ENCODE measurements around the gene CLIC5.

Gene CLIC5

GRCh38 chr6:45964300-45964699, 51.4 kb downstream of the CLIC5 start:
- no peak for DNase-seq (ENCODE audit: low spot score)

DNA sequence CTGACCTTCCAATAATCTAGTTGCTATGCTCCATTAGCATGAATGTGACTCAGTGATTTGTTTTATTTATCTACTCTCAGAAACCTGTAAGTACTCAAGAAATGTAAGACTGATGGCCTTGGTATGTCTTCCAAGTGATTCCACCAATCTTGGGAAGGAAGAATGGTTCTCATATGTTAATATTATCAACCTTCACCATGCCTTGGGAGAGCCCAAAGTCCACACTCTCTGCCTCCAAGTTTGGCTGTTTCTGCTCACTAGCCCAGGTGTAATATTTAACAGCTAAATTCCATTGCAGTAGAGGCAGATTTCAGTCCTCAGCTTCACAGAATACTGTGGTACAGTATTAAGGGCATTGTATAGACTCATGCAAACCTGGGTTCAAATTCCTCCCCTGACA, 51.8 kb downstream of the CLIC5 start:
- no peak for DNase-seq (ENCODE audit: low spot score)

DNA sequence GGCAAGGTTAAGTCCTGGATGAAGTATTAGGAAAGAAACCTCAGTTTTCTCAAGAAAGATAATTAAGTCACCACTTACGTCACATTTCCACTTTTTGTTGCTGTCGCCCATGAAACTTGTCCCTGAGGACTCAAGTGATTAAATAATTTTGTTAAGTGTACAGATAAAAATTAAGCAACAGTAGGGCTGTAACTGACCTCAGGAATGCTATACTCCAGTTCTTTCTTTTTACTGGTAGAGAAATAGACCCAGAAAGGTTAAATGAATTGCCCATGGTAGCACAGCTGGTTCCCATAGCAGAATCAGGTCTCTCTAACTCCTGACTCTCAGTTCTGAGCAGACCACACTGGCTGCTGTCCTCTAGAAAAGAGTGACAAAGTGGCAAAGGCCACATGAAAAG, 54.5 kb downstream of the CLIC5 start:
- no peak for DNase-seq (ENCODE audit: low spot score)

- no peak for DNase-seq (ENCODE audit: low spot score)
Observed at GRCh38 chr6:45959534-45960145, 56.0 kb downstream of the CLIC5 start.

- no peak for DNase-seq (ENCODE audit: low spot score)
Observed at GRCh38 chr6:45956663-45957062, 59.0 kb downstream of the CLIC5 start.

DNA sequence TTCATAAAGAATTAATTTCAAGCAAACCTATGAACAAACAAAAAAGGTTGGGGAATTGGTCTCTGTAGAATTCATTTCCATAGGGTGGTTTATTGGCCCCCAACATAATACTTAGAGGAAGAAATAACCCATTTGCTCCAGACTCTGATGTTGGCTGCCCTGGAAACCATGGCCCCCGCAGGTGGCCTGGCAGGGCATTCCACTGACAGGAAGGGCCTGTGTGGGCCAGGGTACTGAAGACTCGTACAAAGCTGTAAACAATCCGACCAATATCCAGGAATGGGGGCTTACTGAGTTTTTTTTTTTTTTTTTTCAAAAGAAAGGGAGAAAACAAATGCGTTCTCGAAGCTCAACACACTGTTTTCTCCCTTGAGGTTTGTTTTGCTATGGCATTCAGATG, 59.5 kb downstream of the CLIC5 start:
- no peak for DNase-seq (ENCODE audit: low spot score)

DNA sequence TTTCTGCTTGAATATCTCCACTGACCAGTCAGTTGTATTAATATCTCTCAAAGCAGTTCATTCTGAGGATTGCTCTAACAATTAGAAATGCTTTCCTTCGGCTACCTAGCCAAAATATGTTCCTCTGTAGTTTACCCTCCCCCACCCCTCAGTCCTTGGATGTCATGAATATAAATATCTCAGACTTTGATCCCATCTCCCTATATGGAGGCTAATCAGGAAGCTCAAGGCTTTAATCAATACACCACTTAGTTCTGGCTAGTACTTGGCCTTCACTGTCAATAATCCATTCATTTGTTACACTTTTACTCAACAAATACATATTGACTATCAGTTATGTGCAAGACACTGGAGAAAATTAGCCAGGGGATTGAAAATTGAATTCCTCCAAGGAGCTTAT, 60.1 kb downstream of the CLIC5 start:
- DNase-seq (ENCODE audit: low spot score) = no peak

DNA sequence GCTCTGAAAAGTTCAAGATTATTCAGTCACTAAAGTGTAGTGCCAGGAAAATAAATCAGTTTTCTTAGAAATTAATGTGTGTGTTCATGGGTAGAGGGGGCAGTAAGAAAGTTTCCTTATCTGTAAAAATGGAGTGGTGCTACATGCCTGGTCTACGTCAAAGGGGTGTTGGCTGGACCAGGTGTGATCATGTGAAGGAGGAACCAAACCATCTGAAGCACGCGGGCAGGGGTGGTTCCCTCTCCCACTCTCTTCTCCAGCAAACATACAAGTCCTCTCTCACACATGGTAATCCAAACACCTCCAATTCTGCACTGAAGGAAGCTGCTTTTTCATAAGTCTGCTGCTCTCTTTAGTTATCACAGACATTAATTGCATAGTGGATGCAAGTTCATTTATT, 63.1 kb downstream of the CLIC5 start:
- DNase-seq (ENCODE audit: low spot score) = no peak

- DNase-seq (ENCODE audit: low spot score) = no peak
Observed at GRCh38 chr6:45952168-45952529, 63.5 kb downstream of the CLIC5 start.

GRCh38 chr6:45951321-45952167, 64.1 kb downstream of the CLIC5 start:
- DNase-seq (ENCODE audit: low spot score) = no peak

DNA sequence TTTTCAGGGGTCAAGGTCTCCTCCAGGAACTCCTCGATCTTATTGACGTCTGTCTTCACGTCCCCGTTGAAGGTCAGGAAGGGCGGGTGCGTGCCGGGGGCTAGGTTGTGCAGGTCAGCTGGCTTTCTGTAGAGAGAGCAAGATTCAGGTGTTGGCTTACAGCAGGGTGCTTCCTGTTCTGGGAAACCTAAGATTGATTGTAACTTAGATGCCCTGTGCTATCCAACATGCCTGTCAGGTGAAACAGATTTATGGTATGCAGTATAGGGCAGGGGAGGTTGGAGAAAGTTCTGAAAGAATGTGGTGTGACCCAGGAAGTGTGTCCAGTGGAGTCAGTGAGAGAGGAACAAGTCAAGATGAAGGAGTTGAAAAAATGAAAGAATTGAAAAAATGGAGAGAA, 66.4 kb downstream of the CLIC5 start:
- DNase-seq (ENCODE audit: low spot score) = no peak

DNA sequence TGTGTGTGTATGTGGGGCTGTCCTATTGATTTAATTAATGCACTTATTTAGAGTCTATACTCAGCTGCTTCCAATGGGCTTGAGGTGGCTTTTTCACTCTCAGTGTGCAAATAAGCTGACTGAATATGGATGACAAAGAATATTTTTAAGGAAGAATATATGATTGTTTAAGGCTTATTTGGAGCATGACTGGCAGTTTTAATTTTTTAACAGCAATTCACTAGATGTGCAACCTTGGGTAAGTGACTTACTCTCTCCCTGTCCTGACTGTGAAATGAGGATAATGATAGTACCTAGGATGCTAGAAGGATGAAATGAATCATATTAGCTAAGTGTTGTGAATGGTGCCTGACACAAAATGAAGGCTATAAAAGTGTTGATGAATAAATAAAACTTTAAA, 67.9 kb downstream of the CLIC5 start:
- no peak for DNase-seq (ENCODE audit: low spot score)

- DNase-seq (ENCODE audit: low spot score) = no peak
Observed at GRCh38 chr6:45946887-45947286, 68.8 kb downstream of the CLIC5 start.

DNA sequence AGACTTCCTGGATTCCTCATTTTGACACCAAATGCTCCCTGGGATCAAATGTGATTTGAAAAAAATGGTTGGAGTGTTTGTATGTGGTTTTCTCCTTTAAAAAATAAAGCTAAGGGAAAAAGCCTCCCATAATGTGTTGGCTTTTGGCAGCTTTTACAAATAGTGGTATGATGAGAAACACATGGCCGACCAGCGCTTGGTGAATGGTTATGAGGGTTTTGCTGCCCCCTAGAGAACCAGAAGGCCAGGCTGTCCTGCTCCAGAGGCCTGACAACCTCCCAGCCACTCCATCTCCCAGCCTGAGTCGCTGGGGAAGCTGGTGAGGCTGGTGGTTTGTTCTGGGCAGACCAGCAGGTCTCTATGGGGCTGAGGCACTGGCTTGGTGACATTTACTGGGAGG, 69.3 kb downstream of the CLIC5 start:
- no peak for DNase-seq (ENCODE audit: low spot score)

DNA sequence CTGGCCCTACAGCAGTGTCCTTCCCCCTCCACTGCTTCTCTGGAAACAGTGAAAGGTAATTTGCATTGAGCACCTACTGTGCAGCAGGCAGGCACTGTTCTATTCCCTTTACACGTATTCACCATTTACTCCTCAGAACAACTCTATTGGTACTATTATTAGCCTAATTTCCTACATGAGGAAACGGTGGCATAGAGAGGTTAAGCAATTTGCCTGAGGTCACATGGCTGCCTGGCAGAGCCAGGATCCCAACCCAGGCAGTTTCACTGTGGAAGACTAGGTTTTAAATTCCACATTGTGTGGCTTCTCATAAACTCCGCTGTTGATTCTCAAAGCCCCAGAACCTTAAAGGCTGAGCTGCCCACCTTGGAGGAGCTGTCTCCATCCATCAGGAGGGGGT, 72.7 kb downstream of the CLIC5 start:
- no peak for DNase-seq (ENCODE audit: low spot score)

DNA sequence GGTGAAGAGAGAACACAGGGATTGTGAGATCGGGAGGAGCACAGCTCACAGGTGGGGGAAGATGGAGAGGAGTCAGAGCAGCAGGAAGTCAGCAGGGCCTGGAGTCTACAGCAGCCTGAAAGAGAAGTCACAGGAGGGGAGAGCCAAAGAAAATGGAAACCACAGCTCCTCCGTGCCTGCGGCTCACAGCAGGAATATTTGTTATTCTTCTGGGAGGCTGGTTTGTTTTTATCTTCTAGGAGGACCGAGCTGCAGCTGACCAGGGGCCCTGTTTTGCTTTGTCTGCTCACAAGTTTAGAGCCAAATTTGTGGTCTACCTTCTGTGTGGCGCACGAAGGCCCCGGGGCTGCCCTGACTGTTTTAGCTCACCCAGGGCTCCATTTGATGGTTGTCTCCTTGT, 81.8 kb downstream of the CLIC5 start:
- DNase-seq (ENCODE audit: low spot score) = no peak

GRCh38 chr6:45931232-45931631, 84.4 kb downstream of the CLIC5 start:
- no peak for DNase-seq (ENCODE audit: low spot score)

- DNase-seq (ENCODE audit: low spot score) = no peak
Observed at GRCh38 chr6:45930420-45931040, 85.1 kb downstream of the CLIC5 start.

DNA sequence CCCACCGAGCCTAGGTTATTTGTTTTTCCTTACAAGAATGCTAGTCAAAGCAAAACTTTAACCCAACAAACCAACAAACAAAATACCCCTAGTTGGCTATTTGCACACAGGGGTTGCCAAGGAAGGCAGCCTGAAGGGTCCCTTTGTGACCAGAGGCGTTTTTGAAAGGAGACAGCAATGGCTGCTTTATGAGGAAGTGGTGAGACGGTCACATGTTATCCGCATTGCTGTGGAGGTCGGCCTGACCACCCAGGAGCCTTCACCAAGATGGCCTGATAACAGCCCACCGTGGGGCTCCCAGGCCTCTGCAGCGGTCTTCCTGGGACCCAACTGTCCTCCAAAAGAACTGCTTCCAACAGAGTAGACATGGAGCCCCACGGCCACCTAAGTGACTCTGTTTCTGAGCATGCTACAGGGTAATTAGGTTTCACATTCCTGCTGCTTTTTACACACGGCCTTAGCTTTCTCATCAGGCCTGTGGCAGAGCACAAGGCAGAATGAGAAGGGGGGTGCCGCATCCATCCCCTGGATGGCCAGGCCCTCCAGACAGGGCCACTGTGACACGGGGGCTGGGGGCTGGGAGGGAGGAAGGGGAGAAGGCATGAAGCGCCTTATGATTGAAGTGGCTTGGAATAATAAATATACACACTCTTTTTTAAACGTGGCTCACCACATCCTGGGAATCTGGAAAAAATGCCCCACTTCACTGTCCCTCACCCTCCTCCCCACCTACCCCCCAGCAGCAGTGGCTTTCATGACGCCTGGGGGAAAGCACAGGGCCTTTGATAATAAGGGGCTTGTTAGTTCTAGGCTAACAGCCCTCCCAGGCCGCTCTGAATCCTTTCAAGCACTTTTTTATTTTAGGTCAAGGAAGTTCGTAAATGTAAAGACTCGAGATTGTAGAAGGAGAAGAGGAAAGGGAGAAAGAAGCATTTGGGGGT, 86.0 kb downstream of the CLIC5 start:
- no peak for DNase-seq (ENCODE audit: low spot score)

DNA sequence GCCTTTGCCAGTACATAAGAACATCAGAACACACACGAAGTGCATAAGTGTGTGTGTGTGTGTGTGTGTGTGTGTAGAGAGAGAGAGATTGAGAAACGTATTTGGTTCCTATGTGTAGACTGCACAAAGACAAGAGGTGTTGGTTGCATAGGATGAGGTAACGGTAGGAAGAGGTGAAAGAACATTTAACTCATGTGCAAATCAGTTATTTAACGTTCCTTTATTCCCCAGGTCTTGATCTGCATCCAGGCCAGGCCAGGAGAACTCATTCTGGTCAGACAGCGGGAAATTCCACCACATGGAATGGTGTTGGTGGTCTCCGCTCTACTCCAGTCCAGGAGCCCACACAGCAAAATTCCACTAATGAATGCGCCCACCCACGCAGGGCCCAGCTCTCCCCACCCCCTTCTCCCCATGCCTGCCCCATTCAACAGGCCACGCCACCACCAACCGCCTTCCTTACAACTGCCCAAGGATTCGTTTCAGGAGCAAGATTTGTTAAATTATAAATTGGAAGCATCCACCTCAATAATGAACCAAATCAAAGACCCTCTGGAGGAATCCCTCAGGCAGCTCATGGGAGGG, 86.8 kb downstream of the CLIC5 start:
- no peak for DNase-seq (ENCODE audit: low spot score)

- no peak for DNase-seq (ENCODE audit: low spot score)
Observed at GRCh38 chr6:45927421-45928320, 88.0 kb downstream of the CLIC5 start.
